ENCODE results near the gene SMURF1.

DNA sequence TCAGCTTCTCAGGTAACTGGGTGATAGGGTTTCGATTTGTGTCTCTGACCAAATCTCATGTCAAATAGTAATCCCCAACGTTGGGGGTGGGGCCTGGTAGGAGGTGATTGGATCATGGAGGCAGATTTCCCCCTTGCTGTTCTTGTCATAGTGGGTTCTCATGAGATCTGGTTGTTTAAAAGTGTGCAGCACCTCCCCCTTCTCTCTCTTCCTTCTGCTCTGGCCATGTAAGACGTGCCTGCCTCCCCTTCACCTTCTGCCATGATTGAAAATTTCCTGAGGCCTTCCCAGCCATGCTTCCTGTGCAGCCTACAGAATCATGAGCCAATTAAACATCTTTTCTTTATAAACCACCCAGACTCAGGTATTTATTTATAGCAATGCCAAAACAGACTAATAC lies 21.9 kb upstream of the SMURF1 start:
- TF ChIP-seq, protein P1, sequence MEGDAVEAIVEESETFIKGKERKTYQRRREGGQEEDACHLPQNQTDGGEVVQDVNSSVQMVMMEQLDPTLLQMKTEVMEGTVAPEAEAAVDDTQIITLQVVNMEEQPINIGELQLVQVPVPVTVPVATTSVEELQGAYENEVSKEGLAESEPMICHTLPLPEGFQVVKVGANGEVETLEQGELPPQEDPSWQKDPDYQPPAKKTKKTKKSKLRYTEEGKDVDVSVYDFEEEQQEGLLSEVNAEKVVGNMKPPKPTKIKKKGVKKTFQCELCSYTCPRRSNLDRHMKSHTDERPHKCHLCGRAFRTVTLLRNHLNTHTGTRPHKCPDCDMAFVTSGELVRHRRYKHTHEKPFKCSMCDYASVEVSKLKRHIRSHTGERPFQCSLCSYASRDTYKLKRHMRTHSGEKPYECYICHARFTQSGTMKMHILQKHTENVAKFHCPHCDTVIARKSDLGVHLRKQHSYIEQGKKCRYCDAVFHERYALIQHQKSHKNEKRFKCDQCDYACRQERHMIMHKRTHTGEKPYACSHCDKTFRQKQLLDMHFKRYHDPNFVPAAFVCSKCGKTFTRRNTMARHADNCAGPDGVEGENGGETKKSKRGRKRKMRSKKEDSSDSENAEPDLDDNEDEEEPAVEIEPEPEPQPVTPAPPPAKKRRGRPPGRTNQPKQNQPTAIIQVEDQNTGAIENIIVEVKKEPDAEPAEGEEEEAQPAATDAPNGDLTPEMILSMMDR (conservative IDR thresholded peaks at IDR 0.05 in 1 of 2, IDR thresholded peaks at IDR 0.05 in 1 of 2; ENCODE audit: extremely low read depth in 1 of 2, insufficient read depth in 1 of 2, low read depth in 1 of 2, low read length in 2 of 2) = no peak
- TF ChIP-seq EZH2 (IDR thresholded peaks at IDR 0.05; ENCODE audit: borderline replicate concordance, low read length) = no peak

Data from mammary epithelial cell (primary cell).